Measurements from ENCODE around the gene RASGEF1B.
"Not testable (repeated sequence)": the region's sequence is repeated elsewhere in the genome, so short reads cannot be mapped to it uniquely, and the experiment has no call there.

Gene RASGEF1B

DNA sequence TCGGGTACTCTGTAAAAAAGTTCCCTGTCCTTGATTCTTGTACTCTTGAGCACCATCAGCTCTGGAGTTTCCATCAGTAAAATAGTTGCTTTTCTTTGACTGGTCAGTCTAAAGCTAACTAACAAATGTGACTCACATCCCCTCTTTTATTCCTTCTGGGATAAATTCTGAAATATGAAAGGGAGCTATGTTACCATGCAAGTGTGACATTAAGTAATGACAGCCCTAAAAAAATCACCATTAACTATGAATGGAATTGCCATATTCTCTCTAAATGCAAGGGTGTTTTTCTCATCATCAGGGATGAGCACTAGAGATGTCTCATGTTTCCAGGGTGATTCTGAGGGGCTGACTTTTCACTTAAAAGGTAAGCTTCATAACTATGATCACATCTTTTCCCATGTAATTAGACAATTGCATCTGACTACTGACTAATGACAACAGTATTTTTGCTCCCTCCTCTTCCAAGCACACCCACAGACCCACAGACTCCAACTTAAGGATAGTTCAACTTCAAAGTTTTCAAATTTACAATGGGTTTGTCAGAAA, 26.9 kb upstream of the RASGEF1B start:
- no peak for DNase-seq (ENCODE audit: low spot score)

GRCh38 chr4:81498046-81498445, 26.3 kb upstream of the RASGEF1B start:
- DNase-seq (ENCODE audit: low spot score): no peak

DNA sequence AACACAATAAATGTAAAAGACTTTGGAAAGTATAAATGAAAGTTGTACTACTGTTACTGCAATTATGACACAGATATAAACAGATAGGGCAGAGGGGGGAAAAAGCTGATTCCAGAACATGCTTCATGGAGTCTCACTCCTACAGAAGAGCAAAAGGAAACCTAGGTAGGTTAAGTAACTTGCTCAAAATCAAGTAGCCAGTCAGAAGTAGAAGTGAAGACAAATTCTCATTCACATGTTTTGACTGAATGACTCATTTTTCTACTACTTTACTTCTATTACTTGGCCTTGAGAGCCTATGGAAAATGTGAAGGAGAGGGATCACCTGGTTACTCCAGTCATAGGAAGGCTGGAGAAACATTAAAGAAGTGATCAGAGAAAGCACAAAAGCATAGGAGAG, 23.6 kb upstream of the RASGEF1B start:
- DNase-seq (ENCODE audit: low spot score): no peak

- DNase-seq (ENCODE audit: low spot score): no peak
Measured at GRCh38 chr4:81494031-81494431, 22.3 kb upstream of the RASGEF1B start.

- DNase-seq (ENCODE audit: low spot score): no peak
Measured at GRCh38 chr4:81492606-81493230, 21.0 kb upstream of the RASGEF1B start.

GRCh38 chr4:81491943-81492342, 20.2 kb upstream of the RASGEF1B start:
- no peak for DNase-seq (ENCODE audit: low spot score)

GRCh38 chr4:81490403-81491160, 18.9 kb upstream of the RASGEF1B start:
- no peak for DNase-seq (ENCODE audit: low spot score)

GRCh38 chr4:81486502-81486901, 14.8 kb upstream of the RASGEF1B start:
- DNase-seq (ENCODE audit: low spot score): no peak

DNA sequence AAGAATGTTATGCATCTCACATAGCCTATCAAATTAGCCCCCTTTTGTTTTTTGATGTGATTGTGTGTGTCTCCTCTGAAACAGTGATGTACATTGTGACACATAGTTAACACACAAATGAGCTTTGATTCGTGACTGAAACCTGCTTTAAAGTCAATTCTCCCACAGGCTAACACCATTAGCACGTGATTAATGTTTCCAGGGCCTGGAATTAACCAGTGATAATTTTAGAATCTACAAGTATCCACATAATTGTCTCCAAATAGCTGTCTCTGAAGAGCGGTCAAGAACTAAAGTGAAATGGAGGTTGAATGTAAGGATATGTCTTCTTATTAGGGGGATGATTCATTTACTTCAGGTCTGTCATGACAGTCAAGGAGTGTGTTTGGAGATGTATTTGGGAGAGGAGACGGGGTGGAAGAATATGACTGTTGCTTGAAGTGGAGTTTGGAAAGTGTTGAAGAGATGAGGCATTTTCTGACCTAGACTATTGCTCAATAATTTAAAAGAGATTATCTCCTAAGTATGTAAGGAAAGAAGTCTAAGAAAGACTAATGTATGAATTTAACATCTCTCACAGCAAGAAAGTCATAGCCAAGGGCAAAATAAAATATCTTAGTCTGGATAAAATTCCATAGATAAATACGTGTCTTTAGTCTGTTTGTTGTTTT, 13.7 kb upstream of the RASGEF1B start:
- no peak for DNase-seq (ENCODE audit: low spot score)

DNA sequence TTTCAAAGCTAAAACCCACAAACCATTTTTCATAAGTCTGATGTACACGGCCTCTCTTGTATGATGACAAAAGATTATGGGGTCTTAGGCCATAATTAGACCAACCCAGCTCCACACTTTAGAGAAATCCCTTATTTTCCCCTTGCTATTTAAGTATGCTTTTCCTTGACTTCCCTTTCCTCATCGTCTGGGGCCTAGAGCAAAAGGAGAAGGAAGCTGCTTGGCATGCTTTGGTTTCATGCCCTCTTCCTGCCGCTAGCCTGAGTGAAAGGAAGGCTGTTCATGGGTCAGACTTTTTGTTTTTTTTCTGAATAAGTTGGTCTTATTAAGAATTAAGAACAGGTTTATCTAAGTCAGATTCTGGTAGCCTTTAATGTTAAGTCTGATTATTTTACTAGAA, 10.6 kb upstream of the RASGEF1B start:
- DNase-seq (ENCODE audit: low spot score): peak; percentile 54

- no peak for DNase-seq (ENCODE audit: low spot score)
Measured at GRCh38 chr4:81481151-81481550, 9.4 kb upstream of the RASGEF1B start.

- DNase-seq (ENCODE audit: low spot score): not testable (repeated sequence)
Measured at GRCh38 chr4:81479573-81479972, 7.9 kb upstream of the RASGEF1B start.

GRCh38 chr4:81473331-81474265, 1.9 kb upstream of the RASGEF1B start:
- DNase-seq (ENCODE audit: low spot score): peak; percentile 31

DNA sequence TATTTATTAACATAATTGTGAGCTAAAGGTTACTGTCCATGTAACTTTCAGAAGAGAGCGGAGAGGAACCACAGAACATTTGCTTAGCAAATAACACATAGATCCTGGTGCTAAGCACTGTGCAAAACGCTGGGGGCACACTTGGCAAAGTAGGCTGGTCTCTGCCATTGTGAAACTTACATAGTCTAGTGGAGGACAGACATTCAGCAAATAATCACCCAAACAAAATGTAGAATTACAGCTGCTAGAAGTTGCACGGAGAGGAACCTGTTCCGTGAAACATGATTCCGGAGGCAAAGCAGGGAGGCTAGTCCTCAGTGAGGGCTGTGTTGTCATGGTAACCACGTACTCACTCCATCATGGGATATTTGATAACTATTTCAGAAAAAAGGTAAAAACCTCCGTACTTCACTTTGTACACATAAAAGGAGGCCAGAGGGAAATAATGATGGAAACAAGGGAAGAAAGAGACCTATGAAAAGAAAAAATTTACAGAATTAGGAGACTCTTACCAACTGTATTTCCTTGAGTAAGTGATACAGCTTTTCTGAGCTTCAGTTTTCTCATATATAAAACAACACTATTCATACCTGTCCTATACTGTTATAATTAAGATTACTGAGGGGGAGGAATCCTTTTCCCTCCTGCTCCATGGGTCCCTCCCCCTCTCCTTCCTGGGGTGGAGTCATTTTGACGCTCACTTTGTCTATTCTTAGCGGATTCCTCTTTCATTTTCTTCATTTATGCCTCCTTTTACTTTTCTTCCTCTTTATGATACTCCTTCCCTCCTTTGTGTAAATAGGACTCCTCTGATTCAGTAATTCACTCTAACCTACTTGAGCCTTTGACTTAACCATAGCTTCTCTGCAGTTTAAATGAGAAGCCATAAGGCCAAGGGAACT, 825 bp upstream of the RASGEF1B start:
- no peak for DNase-seq (ENCODE audit: low spot score)

- no peak for DNase-seq (ENCODE audit: low spot score)
Measured at GRCh38 chr4:81471298-81471587, 464 bp downstream of the RASGEF1B start.

DNA sequence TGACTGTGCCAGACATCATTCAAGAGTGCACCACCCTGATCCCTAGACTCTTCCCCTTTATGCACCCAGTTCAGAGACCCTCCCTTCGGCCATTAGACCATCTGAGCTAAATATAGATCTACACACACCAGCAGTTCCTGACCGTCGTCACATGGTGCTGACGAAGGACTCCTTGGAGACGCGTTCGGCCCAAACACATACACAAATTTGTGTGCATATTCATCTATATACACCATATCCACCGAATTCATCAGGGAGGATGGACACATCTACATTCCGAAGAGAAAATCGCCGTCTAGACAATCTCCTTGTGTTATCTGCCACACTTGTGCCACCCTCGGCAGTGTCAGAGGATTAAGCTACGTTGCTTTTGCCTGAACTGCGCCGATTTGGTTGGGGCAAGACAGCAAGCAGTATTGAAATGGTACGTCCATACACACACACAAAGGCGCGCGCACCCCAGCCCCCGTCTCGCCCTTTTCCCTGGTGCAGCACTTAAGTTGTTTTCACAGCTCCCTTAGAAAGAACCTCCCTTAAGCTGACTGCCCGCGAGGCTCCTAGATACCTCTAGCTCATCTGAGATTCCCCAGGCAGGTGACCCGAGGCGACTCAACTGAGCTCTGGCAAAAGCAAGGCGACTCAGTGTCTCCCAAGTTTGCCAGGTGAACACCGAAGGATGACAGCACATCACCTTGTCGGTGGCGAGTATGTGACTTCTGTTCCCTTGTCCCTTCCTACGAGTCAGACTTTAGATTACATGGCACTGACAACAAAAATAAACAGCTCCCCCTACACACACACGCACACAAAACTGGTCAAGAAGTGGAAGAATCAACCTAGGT, 1.0 kb downstream of the RASGEF1B start:
- peak; percentile 76 for DNase-seq (ENCODE audit: low spot score)

GRCh38 chr4:81469781-81470455, 1.8 kb downstream of the RASGEF1B start:
- DNase-seq (ENCODE audit: low spot score): peak; percentile 32

DNA sequence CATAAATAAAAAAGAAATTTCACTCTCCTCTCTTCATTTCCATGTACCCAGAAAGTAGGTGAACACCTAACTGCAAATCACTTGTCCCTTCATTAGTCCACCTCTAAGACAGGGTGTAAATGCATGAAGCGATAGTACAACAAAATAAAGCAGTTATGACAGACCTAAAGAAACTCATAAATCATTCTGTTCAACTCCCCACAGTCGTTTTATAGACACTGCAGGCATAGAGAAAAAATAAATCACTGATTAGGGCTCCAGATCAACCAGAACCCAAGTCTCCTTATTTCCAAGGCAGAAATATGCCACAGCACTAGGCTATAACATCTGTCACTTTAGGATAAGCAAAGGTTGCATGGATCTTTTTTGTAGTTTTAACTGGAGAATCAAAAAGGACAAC, 3.0 kb downstream of the RASGEF1B start:
- peak; percentile 16 for DNase-seq (ENCODE audit: low spot score)

DNA sequence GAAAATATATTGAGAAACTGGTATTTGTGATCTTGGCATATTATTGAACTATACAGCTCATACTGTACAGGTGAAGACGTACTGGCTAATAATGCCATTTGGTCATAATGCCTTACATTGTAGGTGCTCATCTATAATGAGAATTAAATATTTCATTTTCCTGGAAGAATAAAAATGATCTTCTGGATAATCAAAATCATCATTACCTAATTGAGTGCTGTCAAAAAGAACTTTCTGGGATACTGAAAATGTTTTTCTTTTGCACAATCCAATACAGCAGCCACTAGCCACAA, 4.1 kb downstream of the RASGEF1B start:
- DNase-seq (ENCODE audit: low spot score): no peak

All from globus pallidus (tissue), 1 donor.